NCI-H1105 (cell line): ENCODE measurements around the gene NOTCH2.
A peak's percentile ranks its signal among the peaks of the same experiment; 100 is the strongest.

Experiments
- DNase-seq: peaks from one replicate; lab custom pipeline; 2025; lab: John Stamatoyannopoulos, UW

NOTCH2 gene

DNA sequence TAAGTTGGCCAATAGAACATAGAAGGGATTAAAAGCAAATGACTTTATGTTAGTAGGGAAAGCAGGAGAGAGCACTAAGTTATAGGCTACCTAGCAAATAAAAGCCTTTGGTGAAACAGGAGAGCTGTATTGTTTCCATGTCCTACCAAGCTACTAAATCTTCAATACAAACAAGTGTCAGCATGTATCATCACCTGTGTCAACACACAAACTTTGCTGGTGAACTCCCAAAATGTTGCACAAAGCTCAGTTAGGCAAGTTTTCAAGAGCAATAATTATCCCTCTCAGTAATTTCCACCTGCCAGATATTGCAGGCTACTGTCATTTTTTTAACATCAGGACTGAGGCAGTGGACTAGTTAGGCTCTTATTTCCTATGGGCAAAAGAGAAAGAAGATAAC is 95.4 kb downstream of the NOTCH2 start:
- DNase-seq = peak; percentile 87

GRCh38 chr1:119971710-119972570 is 97.5 kb downstream of the NOTCH2 start:
- DNase-seq = no peak

GRCh38 chr1:119968601-119969000 is 100.9 kb downstream of the NOTCH2 start:
- no peak for DNase-seq

DNA sequence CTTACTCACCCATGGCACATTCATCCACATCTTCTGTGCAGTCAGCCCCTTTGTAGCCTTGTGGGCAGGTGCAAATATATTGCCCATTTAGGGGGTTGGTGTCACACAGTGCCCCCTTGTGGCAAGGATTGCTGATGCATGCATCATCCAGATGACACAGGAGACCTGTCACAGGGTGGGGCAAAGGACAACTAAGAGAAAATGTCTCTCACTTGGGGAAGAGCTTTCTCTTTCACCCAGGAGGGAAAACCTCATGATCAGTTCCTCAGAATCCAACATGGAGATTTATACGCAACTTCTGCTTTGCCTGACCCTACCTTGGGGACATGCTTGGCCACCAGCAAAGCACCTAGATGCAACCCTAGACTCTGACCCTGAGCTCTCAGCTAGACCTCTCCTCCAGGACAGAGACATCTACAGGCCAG is 101.4 kb downstream of the NOTCH2 start:
- peak; percentile 45 for DNase-seq

DNA sequence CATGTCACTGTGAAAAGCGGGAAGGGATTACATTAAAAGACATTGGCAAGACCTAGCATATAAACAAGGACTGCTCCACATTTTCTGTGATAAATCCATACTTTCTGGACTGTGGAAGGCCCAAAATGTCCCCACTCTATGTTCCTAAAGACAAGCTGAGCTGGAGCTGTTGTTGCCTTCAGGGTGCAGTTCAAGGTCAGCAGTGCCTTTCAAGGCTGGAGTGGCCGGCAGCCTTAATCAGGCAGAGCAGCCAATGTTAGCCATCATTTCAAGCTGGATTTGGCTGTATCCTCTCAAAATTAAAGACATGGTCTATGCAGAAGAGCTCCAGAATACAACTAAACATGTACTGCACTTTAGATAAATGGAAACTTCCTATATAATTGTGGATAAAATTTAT is 102.8 kb downstream of the NOTCH2 start:
- no peak for DNase-seq

DNA sequence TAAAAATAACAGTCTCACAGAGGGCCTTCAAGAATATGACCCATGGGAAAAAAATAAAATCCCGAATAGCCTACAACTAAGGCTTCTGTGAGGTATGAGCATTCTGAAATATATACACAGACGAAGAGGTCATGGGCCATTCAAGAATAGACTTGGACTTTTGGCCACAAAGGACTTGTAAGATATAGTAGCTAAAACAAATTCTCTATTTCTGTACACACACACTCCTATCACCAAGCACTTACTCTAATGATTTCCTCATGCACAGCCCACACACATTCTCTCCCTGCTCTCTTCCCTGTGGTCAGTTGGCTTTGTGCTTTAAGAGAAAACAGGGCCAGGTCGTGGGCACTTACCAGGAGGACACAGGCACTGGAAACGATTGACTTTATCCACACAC is 103.4 kb downstream of the NOTCH2 start:
- no peak for DNase-seq

GRCh38 chr1:119964673-119965363 is 104.6 kb downstream of the NOTCH2 start:
- DNase-seq = no peak

DNA sequence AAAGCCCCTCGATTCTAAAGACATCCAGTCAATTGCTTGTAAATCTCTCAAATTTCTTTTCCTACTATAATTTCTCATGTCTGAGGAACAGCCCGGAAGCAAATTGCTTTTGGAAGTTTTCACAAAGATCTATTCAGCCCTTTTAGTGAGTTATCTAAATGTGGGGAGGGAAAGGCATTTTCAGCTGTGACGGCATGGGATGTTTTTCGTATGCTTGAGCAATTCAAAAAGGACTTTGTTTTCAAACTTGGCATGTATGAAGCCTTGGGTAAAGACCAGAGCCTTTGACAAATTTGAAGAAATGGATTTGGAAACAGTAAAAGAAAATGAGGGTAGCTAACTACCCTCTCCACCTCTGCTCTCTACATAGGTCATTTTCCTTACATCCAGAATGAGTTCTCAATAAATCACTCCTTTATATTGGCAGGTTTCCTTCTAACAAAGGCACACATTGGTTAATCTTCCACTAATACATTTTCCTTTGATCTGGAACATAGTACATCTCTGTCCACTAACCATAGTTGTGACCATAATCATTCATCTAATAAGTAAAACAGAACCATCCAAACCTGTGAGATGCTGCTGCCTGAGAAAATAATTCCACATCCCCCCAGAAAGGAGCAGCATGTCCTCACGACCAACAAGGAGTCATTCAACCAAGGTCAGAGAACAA is 107.0 kb downstream of the NOTCH2 start:
- DNase-seq = no peak

DNA sequence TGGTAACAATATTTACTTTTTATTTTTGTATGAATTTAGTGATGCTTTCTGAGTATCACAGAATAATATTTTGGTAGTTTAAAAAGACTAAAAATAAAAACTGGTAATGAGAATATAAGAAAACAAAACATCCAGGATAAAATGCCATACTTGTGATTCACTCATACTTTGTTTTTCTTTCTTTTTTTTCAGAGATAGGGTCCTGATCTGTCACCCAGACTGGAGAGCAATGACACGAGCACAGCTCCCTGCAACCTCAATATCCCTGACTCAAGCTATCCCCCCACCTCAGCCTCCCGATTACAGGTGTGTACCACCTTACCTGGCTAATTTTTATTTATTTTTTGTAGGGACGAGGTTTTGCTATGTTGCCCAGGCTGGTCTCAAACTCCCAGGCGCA is 109.0 kb downstream of the NOTCH2 start:
- DNase-seq = no peak

DNA sequence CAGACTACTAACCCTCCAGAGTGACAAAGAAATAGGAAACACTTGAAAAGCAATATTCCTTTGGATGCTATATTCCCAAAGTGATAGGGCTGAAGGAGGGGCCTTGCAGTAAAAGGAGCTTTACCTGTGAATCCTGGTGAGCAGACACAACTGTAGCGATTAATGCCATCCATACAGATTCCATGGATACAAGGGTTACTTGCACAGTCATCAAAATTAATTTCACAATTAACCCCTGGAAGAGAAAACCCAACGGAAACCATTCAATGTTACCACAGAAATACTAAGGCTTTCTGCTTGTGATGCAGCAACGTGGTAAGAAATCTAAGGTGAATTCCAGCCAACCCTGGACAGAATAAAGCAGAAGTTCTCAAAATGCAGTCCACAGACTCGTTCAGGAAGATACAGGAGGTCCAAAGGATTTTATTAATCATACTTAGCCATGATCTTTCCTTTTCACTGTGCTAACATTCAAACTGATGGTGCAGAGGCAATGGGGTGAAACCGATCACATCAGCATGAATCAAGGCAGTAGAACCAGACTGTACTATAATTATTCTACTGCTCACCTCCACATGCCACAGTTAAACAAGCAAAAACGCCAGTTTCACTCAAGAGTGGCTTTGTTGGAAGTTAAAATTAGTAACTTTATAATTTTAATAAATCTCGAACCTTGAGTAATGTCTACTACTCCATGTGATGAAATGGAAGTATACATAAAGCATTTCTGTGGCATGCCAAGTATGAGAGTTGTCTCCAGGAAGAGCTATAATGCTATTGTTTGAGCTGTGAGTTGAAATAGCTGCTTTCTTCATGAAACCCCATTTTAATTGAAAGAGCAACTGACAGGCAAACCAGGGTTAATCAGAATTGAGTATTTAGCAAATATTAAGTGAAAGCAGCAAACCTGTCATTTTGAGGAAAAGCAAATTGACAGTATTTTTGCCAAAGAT is 109.9 kb downstream of the NOTCH2 start:
- DNase-seq = no peak

GRCh38 chr1:119958223-119958622 is 111.2 kb downstream of the NOTCH2 start:
- no peak for DNase-seq

DNA sequence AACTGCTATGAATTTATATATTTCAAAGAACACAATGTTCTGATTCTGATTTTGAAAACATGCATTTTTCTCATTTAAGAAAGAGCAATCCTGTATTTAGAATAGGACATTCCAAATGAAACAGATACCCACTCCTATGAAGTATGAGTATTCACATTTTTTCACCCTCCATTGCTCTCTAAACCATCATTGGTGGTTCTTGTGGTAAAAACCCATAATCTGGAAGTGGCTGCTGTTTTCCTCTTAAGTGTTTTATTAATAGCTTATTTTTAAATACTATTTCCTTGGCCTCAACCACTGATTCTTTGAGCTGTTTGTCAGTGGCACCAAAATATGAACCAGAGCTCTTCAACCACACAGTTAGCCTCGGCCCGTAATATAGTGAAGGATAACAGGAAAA is 113.2 kb downstream of the NOTCH2 start:
- no peak for DNase-seq

- DNase-seq = no peak
These were observed 114.7 kb downstream of the NOTCH2 start for GRCh38 chr1:119954476-119955422.

- no peak for DNase-seq
These were observed 116.0 kb downstream of the NOTCH2 start for GRCh38 chr1:119953266-119953998.

DNA sequence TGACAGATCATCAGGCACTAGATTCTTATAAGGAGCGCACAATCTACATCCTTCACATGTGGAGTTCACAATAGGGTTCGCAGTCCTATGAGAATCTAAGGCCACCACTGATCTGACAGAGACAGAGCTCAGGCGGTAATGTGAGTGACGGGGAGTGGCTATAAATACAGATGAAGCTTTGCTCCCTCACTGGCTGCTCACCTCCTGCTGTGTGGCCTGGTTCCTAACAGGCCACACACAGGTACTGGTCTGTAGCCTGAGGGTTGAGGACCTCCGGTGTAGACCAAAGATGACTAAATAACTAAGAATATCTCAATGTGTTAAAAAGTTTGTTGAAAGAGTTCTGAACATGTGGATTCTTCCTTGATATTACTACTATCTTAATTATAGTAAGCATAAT is 117.0 kb downstream of the NOTCH2 start:
- DNase-seq = no peak

DNA sequence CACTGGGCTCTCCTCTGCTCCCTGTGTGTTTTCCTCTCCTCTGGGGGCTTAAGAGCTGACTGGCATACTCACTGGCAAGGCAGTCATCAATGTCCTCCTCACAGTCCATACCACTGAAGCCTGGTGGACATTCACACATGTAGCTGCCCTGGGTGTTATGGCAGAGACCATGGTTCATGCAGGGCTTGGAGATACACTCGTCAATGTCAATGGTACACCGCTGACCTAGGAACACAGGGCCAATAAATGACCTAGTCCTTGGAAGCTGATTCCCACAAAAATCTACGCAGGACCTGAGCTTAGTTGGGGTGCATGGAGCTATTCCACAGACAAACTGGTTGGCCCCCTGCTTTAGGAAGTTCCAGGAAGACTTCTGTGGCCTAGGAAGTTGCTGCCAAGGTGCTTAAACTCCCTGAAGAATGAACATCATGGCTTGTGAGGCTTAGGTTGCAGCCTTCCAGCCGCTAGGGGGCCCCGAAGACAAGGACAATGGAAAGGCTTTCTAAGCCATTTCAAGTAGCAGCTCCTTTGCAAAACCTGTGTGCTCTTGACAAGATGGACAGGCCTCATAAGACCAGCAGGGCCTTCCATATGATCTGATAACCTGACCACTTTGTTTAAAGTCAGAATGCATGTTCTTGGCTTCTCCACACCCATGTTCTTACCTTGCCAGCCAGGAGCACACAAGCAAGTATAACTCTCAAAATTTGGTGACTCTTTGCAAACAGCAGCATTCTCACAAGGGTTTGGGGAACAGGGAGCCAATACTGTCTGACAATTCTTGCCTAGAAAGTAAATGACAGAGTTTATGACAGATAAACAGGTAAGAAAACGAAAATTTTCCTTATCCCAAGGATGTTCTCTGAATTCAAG is 120.9 kb downstream of the NOTCH2 start:
- DNase-seq = peak; percentile 79

- DNase-seq = no peak
These were observed 122.0 kb downstream of the NOTCH2 start for GRCh38 chr1:119947468-119947867.

DNA sequence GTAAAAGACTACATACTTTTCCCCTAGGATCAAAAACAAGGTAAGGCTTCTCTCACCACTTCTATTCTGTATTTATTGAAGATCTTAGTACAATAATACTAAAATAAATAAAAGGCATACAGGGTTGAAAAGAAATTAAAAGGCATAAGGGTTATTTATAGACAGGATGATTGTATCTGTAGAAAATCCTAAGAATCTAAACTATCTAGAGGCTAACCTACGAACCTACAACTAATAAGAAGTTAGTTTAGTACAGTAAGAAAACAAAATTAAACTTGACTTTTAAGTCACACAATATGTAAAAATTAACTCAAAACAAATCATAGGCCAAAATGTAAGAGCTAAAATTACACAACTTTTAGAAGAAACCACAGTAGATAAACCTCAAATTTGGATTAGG is 122.7 kb downstream of the NOTCH2 start:
- no peak for DNase-seq

DNA sequence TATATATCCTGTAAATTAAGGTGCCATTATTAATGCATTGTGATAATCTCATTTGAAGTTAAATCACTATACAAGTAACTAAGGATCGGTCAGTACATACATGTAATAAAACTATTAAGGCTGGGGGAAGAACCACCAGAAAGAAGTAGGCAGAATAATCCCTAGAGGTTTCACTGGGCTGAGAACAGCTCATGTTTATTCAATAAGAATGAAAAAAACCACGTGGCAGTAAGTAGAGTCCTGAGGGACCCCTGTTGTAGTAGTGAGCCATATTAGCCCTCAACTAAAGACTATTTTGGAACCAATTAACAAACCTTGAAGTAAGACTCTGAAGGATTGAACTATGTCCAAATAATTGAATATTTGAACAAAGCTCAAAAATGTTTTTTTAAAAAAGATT is 126.2 kb downstream of the NOTCH2 start:
- DNase-seq = no peak
